K562 (cell line): ENCODE data around the gene PCK1. TPM values are rescaled to one million over a fixed set of nuclear protein-coding genes. Genes with fewer than 3 reads are reported as not detected.

Experiments used
- CAMTA2 ChIP-seq: fragments of 250-450 bp; sonication (Bioruptor Pico); conservative IDR thresholded peaks from 2 replicates; pipeline ENCODE4 v1.5.1; 2022
- CBX8 ChIP-seq: fragments of 200-600 bp; sonication (generic); IDR thresholded peaks from 2 replicates; pipeline ENCODE4 v1.6.1; 2012; ENCODE audit warnings: borderline replicate concordance, mixed run types, low read depth, mild to moderate bottlenecking, moderate library complexity, mixed read lengths, low read length, control low read depth, inconsistent platforms; ENCODE audit not compliant: poor library complexity, severe bottlenecking; ENCODE audit errors: extremely low read depth
- DPF2 ChIP-seq: fragments of 450-650 bp; IDR thresholded peaks from 2 replicates; pipeline ENCODE4 v1.6.1; 2016
- HDAC2 ChIP-seq: fragments of 450-650 bp; IDR thresholded peaks from 2 replicates; pipeline ENCODE4 v1.6.1; 2016; ENCODE audit warnings: mild to moderate bottlenecking
- HMG20A ChIP-seq: fragments of 450-650 bp; formaldehyde crosslinking; conservative IDR thresholded peaks from 2 replicates; pipeline ENCODE4 v1.4.0; 2020; ENCODE audit warnings: mild to moderate bottlenecking, mixed read lengths
- POLR2B ChIP-seq: fragments of 450-650 bp; IDR thresholded peaks from 2 replicates; pipeline ENCODE4 v1.6.1; 2018; ENCODE audit warnings: low read depth; ENCODE audit not compliant: partially characterized antibody
- SMARCE1 ChIP-seq: fragments of 450-650 bp; IDR thresholded peaks from 2 replicates; pipeline ENCODE4 v1.7.1; 2016; ENCODE audit warnings: mild to moderate bottlenecking
- TFE3 ChIP-seq: fragments of 450-650 bp; formaldehyde crosslinking; IDR thresholded peaks from 2 replicates; pipeline ENCODE4 v1.4.0; 2020; ENCODE audit warnings: mild to moderate bottlenecking, mixed read lengths
- ZNF143 ChIP-seq: sonication (generic); formaldehyde crosslinking; IDR thresholded peaks from 2 replicates; pipeline ENCODE4 v1.9.0; 2022; ENCODE audit warnings: mild to moderate bottlenecking, missing genetic modification reagents
- ZNF311 ChIP-seq: fragments of 250-450 bp; sonication (Bioruptor Pico); IDR thresholded peaks from 2 replicates; pipeline ENCODE4 v1.4.0; 2020; ENCODE audit warnings: mild to moderate bottlenecking, moderate library complexity
- polyA plus RNA-seq, 8 experiments: library from polyadenylated mRNA; depleted of rRNA in 4 of 8; stranded (reverse) in 5 of 8; unstranded in 3 of 8; fragments of >200 nt; fragmentation: Nextera tagmentation in 2 of 8; fragmentation: Illumina TruSeq in 1 of 8; extraction: Ambion mirVana in 2 of 8; extraction: Trizol in 1 of 8; gene quantifications; 2 replicates each; pipeline versions ENCODE4 v1.2.1 to v1.2.3, GENCODE V29; 2011 to 2014; ENCODE audit warnings: inconsistent platforms in 1 of 8, missing spikeins in 1 of 8
- total RNA-seq, 7 experiments: library from RNA; depleted of rRNA in 6 of 7; stranded (reverse); fragments of >200 nt in 6 of 7; fragmentation: Illumina TruSeq in 2 of 7; extraction: Trizol in 2 of 7; gene quantifications; 2 replicates each; pipeline versions ENCODE4 v1.2.1 to v1.2.3, GENCODE V29; 2011 to 2021; ENCODE audit warnings: low replicate concordance in 1 of 7
- TF ChIP-seq, protein P1 (sequence below): fragments of 250-450 bp; sonication (Bioruptor Pico); IDR thresholded peaks from 2 replicates; pipeline ENCODE4 v1.4.0; 2020; ENCODE audit warnings: mild to moderate bottlenecking
- TF ChIP-seq, protein P2 (sequence below): fragments of 250-450 bp; sonication (Bioruptor Pico); IDR thresholded peaks from 2 replicates; pipeline ENCODE4 v1.4.0; 2020

Gene PCK1
- total and polyA plus RNA-seq, 9 of the 15 experiments (the other 6 are each of a cell fraction or from before 2014, with no cell fraction given), result 0.05 to 0.73 (median 0.15) TPM

GRCh38 chr20:57582432-57583288 lies 21.8 kb downstream of the PCK1 start (continued):
- TF ChIP-seq CBX8, result no peak
- no peak for TF ChIP-seq POLR2B
- no peak for TF ChIP-seq ZNF143 (CRISPR knock-in tag)
- TF ChIP-seq HMG20A, result no peak
- TF ChIP-seq DPF2, result 0 out of 2 replicates have a peak, but pooled peaks have one; percentile 32
- TF ChIP-seq, protein P1, sequence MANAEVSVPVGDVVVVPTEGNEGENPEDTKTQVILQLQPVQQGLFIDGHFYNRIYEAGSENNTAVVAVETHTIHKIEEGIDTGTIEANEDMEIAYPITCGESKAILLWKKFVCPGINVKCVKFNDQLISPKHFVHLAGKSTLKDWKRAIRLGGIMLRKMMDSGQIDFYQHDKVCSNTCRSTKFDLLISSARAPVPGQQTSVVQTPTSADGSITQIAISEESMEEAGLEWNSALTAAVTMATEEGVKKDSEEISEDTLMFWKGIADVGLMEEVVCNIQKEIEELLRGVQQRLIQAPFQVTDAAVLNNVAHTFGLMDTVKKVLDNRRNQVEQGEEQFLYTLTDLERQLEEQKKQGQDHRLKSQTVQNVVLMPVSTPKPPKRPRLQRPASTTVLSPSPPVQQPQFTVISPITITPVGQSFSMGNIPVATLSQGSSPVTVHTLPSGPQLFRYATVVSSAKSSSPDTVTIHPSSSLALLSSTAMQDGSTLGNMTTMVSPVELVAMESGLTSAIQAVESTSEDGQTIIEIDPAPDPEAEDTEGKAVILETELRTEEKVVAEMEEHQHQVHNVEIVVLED (CRISPR knock-in tag), result no peak
- peak; percentile 74 for TF ChIP-seq TFE3
- TF ChIP-seq ZNF311 (CRISPR knock-in tag), result no peak
- TF ChIP-seq CAMTA2 (CRISPR knock-in tag), result no peak
- TF ChIP-seq, protein P2, sequence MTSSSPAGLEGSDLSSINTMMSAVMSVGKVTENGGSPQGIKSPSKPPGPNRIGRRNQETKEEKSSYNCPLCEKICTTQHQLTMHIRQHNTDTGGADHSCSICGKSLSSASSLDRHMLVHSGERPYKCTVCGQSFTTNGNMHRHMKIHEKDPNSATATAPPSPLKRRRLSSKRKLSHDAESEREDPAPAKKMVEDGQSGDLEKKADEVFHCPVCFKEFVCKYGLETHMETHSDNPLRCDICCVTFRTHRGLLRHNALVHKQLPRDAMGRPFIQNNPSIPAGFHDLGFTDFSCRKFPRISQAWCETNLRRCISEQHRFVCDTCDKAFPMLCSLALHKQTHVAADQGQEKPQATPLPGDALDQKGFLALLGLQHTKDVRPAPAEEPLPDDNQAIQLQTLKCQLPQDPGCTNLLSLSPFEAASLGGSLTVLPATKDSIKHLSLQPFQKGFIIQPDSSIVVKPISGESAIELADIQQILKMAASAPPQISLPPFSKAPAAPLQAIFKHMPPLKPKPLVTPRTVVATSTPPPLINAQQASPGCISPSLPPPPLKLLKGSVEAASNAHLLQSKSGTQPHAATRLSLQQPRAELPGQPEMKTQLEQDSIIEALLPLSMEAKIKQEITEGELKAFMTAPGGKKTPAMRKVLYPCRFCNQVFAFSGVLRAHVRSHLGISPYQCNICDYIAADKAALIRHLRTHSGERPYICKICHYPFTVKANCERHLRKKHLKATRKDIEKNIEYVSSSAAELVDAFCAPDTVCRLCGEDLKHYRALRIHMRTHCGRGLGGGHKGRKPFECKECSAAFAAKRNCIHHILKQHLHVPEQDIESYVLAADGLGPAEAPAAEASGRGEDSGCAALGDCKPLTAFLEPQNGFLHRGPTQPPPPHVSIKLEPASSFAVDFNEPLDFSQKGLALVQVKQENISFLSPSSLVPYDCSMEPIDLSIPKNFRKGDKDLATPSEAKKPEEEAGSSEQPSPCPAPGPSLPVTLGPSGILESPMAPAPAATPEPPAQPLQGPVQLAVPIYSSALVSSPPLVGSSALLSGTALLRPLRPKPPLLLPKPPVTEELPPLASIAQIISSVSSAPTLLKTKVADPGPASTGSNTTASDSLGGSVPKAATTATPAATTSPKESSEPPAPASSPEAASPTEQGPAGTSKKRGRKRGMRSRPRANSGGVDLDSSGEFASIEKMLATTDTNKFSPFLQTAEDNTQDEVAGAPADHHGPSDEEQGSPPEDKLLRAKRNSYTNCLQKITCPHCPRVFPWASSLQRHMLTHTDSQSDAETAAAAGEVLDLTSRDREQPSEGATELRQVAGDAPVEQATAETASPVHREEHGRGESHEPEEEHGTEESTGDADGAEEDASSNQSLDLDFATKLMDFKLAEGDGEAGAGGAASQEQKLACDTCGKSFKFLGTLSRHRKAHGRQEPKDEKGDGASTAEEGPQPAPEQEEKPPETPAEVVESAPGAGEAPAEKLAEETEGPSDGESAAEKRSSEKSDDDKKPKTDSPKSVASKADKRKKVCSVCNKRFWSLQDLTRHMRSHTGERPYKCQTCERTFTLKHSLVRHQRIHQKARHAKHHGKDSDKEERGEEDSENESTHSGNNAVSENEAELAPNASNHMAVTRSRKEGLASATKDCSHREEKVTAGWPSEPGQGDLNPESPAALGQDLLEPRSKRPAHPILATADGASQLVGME, result no peak
- 0 out of 2 replicates have a peak, but pooled peaks have one; percentile 33 for TF ChIP-seq HDAC2
- TF ChIP-seq SMARCE1, result no peak
